Activated CD8-positive, alpha-beta memory T cell treated with anti-CD3 and anti-CD28 coated beads, Interleukin-2, amount 50 U/mL, for 24 hours (primary cell): ENCODE measurements around the gene USP2.

Experiments used
- DNase-seq: peaks from one replicate; pipeline ENCODE4 v3.0.0-alpha.2; 2020; ENCODE audit errors: extremely low read depth

USP2 gene

GRCh38 chr11:119342362-119343130 lies 38.9 kb downstream of the USP2 start:
- no peak for DNase-seq

- no peak for DNase-seq
Measured at GRCh38 chr11:119342023-119342300, 39.5 kb downstream of the USP2 start.

DNA sequence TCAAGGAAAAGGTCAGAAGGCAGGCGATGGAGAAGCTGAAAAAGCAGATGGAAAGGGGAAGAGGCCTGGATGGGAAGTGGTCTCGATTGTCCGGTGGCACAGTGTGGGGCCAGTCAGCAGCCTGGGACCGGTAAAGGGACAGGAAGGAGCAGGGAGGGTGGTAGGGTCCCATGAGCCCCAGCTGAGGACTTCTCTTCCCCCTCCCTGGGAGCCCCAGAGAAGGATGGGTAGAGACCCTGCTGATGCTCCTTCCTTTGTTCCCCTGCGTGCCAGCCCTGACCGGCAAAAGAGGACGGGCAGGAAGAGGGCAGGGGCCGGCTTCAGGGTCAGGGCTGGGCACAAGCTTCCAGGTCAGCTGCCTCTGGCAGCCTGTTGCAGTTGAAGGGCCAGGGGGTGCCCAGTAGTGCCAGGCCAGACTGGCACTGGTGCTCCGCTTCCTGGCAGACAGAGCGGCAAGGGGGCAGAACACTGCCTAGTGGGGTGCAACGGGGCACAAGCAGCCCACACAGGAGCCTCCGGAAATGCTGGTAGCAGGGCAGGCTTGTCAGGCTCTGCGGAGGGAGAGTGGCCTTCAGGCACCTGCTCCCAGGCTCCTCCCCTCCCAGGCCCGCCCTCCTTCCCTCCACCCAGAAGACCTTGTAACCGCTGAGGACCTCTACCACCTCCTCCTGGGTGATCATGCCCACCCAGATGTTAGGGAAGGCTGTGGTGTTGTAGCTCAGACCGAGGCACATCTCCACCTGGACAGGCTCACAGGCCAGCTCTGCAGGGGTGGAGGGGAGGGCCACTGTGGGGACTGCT lies 40.1 kb downstream of the USP2 start:
- DNase-seq: no peak

GRCh38 chr11:119340335-119341221 lies 40.9 kb downstream of the USP2 start, which contains the start of gene C1QTNF5:
Gene C1QTNF5 (minus strand): TSS chr11:119340883. CDS start chr11:119340397, 486 bp downstream.
- DNase-seq: no peak

DNA sequence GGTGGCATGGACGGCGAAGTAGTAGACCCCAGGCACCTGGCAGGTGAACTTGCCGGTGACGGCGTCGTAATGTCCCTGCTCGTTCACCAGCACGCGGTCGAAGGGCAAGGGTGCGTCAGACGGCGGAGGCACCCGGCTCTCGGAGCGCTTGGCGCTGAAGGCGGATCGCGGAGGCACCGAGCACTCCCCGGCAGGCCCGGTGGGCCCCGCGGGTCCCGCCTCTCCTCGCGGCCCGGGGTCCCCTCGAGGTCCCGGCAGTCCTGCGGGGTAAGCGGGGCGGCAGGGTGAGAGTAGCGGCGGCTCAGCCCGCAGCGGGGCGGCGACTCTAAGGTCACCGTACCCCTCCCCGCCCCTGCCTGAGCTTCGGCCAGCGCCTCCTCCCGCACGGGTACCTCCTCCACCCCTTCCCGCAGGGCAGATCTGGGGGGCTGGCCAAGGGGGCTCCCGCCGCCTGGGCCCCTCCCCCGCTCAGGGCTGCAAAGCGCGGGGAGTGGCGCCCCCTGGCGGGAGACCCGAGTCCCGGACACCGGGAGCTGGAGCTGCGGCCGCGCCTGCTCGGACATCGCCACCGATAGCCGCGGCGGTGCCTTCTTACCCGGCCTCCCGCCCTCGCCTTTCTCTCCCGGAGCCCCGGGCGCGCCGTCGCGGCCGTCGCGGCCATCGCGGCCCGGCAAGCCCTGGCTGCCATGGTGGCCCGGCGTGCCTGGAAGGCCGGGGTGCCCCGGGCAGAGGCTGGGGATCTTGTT lies 41.7 kb downstream of the USP2 start:
- no peak for DNase-seq

DNA sequence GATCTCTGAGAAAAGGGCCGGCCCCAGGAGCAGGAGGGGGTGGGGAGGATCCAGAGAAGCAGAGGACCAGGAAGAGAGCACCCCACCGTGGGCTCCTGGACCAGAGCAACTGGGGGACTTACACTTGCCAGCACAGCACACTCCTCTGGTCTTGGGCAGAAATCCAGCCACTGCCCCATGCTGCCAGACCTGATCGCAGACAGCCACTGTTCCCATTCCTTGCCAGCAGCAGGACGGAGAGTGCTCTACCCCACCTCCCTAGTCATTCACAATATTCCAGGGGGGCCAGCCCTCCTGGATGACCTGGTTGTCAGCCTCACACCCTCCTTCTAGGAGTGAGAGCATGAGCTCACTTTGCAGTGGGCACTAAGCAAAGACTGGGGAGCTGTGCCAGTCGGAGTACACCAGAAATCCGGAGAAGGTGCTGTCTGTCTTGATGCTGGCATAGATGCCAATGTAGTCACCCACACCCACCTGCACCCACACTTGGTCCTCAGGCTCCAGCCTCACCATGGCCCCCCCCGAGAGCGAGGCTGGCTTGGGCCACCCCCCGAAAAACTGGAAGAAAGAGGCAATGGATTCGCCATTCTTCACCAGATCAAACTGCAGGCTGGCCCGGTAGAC lies 42.4 kb downstream of the USP2 start:
- no peak for DNase-seq

- DNase-seq: no peak
Measured at GRCh38 chr11:119338318-119338890, 43.1 kb downstream of the USP2 start.

GRCh38 chr11:119337581-119338317 lies 43.7 kb downstream of the USP2 start:
- no peak for DNase-seq

- no peak for DNase-seq
Measured at GRCh38 chr11:119336744-119337469, 44.6 kb downstream of the USP2 start.

DNA sequence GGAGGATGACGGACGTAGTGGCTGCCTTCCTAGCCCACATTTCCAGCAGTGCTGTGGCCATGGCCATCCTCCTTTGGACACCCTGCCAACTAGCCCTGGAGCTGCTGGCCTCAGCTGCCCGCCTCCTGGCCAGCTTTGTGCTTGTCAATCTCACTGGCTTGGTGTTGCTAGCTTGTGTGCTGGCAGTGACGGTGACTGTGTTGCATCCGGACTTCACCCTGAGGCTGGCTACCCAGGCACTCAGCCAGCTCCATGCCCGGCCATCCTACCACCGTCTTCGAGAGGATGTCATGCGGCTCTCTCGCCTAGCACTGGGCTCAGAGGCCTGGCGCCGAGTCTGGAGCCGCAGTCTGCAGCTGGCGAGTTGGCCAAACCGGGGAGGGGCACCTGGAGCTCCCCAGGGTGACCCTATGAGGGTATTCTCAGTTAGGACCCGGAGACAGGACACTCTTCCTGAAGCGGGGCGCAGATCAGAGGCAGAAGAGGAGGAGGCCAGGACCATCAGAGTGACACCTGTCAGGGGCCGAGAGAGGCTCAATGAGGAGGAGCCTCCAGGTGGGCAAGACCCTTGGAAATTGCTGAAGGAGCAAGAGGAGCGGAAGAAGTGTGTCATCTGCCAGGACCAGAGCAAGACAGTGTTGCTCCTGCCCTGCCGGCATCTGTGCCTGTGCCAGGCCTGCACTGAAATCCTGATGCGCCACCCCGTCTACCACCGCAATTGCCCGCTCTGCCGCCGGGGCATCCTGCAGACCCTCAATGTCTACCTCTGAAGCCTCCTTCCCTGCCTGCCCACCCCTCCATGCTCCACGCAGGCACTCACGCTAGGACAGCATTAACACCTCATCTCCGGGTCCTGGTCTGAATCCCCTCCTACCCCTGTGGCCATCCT lies 45.6 kb downstream of the USP2 start:
- DNase-seq: no peak

DNA sequence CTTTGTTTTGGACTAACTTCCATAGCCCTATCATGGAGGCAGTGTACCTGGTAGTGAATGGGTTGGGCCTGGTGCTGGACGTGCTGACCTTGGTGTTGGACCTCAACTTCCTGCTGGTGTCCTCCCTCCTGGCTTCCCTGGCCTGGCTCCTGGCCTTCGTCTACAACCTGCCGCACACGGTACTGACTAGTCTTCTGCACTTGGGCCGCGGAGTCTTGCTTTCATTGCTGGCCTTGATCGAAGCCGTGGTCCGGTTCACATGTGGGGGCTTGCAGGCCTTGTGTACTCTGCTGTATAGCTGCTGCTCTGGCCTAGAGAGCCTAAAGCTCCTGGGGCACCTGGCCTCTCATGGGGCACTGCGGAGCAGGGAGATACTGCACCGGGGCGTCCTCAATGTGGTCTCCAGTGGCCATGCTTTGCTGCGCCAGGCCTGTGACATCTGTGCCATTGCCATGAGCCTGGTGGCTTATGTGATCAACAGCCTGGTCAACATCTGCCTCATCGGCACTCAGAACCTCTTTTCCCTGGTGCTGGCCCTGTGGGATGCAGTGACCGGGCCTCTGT lies 46.3 kb downstream of the USP2 start:
- DNase-seq: no peak

GRCh38 chr11:119334174-119334930 lies 47.1 kb downstream of the USP2 start, which contains the start of gene RNF26:
Gene RNF26 (plus strand): TSS chr11:119334527. CDS start chr11:119335123, 596 bp downstream.
- DNase-seq: peak; percentile 93

GRCh38 chr11:119332111-119332765 lies 49.3 kb downstream of the USP2 start:
- DNase-seq: no peak

DNA sequence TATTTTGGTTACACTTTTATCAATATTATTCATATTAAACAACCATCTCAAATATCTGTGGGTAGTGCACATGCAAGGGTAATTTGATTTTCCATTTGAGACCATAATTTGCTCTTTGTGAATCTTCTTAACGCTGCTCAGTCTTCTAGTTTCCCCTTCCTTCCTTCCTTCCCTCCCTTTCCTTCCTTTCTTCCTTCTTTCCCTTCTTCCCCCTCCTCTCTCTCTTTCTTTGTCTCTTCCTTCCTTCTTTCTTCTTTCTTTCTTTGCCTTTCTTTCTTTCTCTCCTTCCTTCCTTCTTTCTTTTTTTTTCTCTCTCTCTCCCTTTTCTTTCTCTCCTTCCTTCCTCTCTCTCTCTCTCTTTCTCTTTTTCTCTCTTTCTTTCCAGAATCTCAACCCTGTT lies 51.3 kb downstream of the USP2 start:
- no peak for DNase-seq

- DNase-seq: no peak
Measured at GRCh38 chr11:119329320-119329719, 52.2 kb downstream of the USP2 start.

- no peak for DNase-seq
Measured at GRCh38 chr11:119324189-119324588, 57.3 kb downstream of the USP2 start.
